Amniotic epithelial cell (primary cell): ENCODE data around the gene PKP4.
"Not testable (repeated sequence)": the region's sequence is repeated elsewhere in the genome, so short reads cannot be mapped to it uniquely, and the experiment has no call there.

ENCODE experiments used
- DNase-seq: peaks from one replicate; pipeline ENCODE4 v3.0.0-alpha.2; 2010; ENCODE audit warnings: low read depth

Gene PKP4

GRCh38 chr2:158456309-158457066 is at the start of gene PKP4, which contains the start of gene CCDC148:
Gene PKP4 (plus strand): TSS chr2:158456952. CDS start chr2:158533185, 76,233 bp downstream.
Gene CCDC148 (minus strand): TSS chr2:158456753. CDS start chr2:158456439, 314 bp downstream.
- peak; percentile 85 for DNase-seq

GRCh38 chr2:158407031-158407430 is 49.7 kb upstream of the PKP4 start:
- no peak for DNase-seq

- no peak for DNase-seq
Measured at GRCh38 chr2:158410132-158410531, 46.6 kb upstream of the PKP4 start.

- DNase-seq = no peak
Measured at GRCh38 chr2:158411748-158412147, 45.0 kb upstream of the PKP4 start.

GRCh38 chr2:158412206-158412605 is 44.5 kb upstream of the PKP4 start:
- DNase-seq = peak; percentile 13

DNA sequence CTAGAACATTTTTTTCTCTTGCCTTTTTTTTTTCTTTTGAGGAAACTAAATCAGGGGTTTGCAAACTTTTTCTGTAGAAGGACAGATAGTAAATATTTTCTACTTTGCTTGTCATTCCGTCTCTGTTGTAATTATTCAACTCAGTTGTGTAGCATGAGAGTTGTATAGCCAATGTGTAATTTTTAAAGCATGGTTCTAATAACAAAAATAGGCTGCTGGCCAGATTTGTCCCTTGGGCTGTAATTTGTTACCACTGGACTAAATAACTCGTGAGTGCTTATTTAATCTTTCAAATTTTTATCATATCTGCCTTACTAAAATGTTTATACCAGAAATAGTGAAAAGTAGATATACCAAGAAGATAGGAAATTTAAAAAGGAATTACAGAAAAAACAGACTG is 43.2 kb upstream of the PKP4 start:
- no peak for DNase-seq

- peak; percentile 52 for DNase-seq
Measured at GRCh38 chr2:158414538-158414937, 42.2 kb upstream of the PKP4 start.

DNA sequence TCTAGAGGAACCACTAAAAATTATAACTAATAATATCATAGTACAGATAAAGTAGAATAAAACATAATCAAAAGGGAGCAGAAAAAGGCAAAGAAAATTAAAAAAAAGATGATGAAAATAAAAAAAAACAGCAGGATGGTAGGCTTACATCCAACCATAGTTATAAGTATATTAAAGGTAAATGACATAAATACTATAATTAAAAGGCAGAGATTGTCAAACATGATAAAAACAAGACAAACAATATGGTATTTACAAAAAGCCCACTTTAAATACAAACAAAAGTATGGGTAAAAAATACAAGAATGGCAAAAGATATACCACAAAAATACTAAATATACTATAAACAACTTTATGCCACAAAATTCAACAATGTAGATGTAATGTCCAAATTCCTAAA is 24.6 kb upstream of the PKP4 start:
- no peak for DNase-seq

DNA sequence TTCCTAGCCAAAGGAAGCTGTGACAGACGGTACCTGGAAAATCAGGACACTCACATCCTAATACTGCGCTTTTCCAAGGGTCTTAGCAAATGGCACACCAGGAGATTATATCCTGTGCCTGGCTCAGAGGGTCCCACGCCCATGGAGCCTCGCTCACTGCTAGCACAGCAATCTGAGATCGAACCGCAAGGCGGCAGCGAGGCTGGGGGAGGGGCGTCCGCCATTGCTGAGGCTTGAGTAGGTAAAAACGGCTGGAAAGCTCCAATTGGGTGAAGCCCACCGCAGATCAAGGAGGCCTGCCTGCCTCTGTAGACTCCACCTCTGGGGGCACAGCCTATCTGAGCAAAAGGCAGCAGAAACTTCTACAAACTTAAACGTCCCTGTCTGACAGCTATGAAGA is 23.0 kb upstream of the PKP4 start:
- DNase-seq = not testable (repeated sequence)

- not testable (repeated sequence) for DNase-seq
Measured at GRCh38 chr2:158439062-158439461, 17.7 kb upstream of the PKP4 start.

DNA sequence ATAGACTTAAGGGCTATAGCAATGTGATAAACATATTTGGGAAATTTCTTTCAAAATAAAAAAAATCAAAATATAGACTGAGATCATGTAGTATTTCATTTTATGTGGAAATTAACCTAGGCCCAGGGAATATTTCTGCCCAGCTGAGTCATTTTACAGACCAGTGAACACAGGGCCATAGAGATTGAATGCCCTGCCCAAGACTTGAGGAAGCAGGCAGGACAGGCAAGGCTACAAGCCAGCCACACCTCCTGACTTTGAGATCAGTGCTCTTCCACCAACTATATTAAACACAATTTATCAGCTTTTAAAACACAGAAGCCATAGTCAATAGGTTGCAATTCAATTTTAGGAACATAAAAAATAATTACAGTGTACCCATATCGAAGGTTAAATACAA is 13.1 kb upstream of the PKP4 start:
- no peak for DNase-seq

GRCh38 chr2:158457092-158457825 is 507 bp downstream of the PKP4 start:
- DNase-seq = peak; percentile 65

GRCh38 chr2:158457826-158458616 is 1.3 kb downstream of the PKP4 start:
- DNase-seq = peak; percentile 39

DNA sequence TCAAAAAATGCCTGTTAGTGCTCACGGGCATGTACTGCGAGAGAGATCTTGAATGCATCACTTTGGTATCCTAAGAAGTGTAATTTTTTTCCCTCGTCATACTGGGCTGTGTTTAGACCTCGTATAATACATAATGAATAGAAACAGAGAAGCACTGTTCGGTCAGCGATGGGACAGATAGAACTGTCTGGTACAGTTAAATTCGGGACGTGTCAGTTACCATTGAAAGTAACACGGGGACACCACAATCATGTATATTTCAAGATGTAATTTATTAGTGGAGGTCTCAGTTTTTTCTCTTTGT is 1.8 kb downstream of the PKP4 start:
- no peak for DNase-seq

DNA sequence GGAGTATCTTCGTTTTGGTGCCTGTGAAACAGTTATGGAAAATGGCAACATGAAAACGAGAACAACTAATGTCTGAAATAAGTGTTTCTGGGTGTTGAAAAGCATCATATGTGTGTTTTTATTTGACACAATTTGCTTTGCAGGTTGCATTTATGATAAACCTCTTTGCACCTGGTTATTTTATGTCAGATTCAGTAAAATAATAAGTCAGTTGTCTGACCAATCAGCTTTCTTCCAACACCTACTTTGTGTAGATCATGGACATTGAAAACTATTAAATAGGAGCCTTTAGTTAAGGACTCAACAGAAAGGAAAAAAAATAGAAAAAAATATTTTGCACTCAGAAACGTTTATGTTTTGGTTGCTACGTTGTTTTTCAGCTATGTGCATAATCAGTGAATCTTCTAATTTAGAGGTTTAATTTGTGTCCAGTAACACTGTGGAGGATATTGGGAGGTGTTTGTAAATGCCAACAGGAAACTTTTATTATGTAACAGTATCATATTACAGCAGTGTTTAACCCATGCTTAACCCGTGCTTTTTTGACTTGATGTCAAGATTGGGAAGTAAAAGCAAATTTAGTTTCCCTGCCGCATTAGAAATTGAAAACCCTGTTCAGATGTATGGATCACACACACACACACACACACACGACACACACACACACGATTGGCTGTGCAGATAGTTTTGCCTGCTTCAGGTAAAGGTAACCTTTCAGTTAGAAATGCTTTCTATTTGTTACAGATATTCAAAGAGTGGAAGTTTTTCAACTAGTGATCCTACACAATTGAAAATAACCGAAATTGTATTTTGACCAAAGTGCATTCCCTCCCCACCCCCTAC is 2.6 kb downstream of the PKP4 start:
- no peak for DNase-seq

GRCh38 chr2:158460632-158461297 is 4.0 kb downstream of the PKP4 start:
- DNase-seq = no peak

DNA sequence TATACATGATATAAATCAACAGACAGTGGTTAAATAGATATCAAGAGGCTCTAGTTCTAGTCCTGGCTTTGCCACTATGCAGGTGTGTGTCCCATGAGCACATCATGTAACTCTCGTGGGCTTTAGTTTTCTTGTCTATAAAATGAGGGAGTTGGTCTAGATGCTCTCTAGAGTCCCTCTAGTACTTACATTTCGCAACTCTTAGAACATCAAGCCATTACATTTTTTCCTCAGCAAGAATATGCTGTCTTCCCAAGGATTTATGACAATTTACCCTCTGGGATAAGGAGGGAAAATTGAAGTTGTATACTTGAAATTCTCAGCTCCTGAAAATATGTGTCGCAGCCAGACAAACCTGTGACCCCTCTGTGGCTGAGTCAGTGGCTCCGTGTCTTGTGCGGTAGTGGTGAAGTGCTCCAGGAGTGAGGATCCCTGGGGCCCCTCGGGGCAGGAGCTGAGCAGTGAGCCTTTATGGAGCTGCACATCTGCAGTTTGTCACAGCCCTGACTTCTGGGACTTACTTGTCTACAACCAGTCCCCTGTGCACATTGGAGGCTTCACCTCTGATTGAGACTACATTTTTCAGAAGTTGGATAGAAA is 6.8 kb downstream of the PKP4 start:
- peak; percentile 57 for DNase-seq

GRCh38 chr2:158464426-158465281 is 7.9 kb downstream of the PKP4 start:
- DNase-seq = peak; percentile 69

DNA sequence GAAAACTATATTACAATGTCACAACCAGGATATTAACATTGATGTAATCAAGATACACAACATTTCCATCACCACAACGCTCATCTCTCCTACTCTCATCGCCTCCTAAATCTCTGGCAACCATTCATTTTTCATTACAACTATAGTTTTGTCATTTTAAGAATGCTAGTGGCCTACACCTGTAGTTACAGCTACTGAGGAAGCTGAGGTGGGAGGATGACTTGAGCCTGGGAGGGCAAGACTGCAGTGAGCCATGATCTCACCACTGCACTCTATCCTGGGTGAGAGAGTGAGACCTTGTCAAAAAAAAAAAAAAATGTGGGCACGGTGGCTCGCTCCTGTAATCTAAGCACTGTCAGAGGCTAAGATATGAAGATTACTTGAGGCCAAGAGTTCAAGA is 10.5 kb downstream of the PKP4 start:
- no peak for DNase-seq

- not testable (repeated sequence) for DNase-seq
Measured at GRCh38 chr2:158472829-158473228, 16.1 kb downstream of the PKP4 start.
